TTC549 (cell line): ENCODE measurements around the gene ARFGAP1.

ENCODE experiments used
- FAIRE-seq: peaks from 2 replicates; lab custom pipeline; 2012; peaks lifted over from hg19 to GRCh38; lab: Jason Lieb, UNC

The ARFGAP1 gene

GRCh38 chr20:63321148-63321831, 48.7 kb downstream of the ARFGAP1 start:
- no peak for FAIRE-seq

DNA sequence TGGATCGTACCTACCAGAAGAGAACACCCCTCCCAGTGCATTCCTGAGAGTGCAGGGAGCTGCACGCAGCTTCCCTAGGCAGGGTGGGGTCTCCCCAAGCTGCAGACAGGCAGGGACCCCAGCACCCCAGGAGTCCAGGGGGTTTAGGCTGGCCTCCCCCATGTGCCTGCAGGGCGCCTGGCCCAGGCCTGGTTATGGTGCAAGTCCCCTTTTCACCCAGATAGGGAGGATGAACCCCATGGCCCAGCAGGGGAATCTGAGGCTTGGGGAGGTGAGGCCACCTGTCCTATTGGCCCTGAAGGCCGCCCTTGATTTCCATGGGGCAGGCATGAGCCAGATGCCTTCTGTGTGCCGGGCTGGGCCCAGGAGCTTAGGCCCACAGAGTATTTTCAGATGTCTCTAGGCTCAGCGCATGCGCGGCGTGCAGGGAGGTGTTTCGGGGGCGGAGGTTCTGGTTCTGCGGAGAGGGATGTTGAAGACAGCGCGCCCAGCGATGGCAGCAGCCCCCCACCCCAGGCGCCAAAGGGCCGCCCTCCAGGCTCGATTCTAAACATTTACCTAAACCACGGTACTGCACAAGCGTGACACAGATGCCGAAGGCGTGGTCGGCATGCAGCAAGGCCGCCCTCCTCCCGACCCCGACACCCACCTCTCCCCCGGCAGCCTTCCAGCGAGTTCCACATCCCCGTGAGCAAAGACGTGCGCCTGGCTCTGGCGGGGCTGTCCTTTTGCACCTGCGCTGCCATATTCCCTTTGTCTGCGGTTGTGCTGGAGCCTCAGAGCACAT, 49.7 kb downstream of the ARFGAP1 start:
- FAIRE-seq: no peak

DNA sequence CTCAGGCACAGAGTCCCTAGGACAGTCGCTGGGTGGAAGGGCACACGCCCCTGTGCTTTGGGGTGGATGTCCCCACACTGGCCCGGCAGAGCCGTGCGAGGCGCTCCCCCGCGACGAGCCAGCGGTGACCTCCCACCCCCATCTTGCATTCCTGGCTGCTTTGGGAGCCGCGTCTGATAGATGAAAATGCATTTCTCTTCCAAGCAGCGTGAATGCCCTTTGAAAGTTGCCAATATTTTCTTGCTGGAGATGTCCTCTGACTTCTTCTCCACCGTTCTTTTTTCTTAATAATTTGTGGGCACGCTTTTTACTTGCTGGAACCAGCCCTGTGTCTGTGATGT, 50.3 kb downstream of the ARFGAP1 start:
- no peak for FAIRE-seq

DNA sequence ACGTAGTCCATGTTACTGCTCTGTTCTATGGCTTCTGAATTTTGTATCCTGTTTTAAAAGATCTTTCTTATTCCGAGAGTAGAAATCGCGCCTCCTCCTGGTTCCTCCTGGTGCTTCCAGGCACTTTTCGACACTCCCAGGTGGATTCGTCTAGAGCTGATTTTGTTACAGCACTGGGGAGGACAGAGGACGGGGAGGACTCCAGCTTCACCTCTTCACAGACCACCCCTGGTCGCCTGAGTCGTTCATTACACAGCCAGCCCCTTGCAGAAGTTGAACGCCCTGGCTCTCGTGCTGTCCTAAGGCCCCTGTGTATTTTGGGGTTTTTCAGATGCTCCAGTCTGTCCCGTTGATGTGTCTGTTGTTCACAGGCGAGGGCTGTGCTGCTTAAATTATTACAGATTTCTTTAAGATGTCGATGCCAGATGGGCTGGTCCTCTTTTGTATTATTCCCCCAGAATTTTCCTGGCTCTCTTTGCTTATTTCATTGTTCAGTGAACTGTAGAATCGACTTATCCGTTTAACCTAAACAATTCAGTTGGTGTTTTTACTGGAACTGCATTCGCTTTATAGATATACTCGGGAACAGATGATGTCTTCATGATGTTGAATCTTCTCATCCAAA, 50.9 kb downstream of the ARFGAP1 start:
- no peak for FAIRE-seq

- no peak for FAIRE-seq
Measured at GRCh38 chr20:63325021-63325471, 52.4 kb downstream of the ARFGAP1 start.

- no peak for FAIRE-seq
Measured at GRCh38 chr20:63325554-63326313, 53.1 kb downstream of the ARFGAP1 start.

GRCh38 chr20:63326314-63327230, 54.0 kb downstream of the ARFGAP1 start:
- no peak for FAIRE-seq

DNA sequence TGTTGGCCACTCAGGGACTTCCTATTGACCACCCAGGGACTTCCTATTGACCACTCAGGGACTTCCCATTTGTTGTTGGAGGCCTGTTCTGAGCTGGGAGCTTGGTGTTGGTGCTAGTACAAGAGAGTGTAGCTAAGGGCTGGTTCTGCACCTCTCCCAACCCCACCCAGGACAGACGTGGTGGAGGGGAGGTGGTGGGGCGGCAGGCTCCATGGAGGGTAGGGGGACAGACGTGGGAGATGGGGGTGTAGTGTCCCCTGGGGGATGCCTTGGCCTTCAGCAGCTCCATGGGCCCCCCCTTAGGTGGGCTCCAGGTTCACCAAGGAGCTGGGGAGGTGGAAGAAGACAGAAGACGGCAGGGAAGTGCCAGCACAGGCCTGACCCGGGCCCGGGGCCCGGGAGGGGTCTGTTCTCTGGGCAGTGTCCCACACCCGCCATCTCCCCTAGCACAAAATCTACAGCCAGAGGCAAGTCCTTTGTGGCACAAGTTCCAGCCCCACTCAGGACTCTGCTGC, 54.7 kb downstream of the ARFGAP1 start:
- no peak for FAIRE-seq

DNA sequence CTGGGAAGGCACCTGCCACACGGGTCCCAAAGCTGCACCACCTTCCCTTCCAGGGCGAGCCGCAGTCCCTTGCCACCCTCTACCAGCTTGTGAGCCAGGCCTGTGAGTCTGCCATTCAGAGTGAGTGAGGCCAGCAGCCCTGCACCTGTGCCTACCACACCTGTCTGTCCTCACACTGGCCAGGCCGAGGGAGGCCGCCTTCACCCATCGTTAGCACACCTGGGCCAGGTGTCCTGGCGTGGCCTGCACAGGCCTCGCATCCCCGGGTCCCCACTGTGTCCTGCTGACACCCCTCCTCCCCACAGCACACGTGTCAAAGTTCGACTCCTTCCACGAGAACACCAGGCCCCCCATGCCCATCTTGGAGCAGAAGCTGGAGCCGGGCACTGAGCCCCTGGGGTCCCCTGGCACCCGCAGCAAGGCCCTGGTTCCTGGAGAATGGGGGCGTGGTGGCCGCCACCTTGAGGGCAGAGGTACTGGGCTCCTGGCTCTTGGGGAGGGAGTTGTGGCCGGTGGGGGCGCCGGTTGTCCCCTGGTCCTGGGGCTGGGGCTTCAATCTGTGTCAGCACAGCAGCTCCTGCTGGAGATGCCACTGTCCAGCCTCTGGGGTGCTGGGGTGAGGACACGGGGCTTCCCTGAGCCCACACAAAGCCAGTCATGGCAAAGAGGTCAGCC, 55.5 kb downstream of the ARFGAP1 start:
- no peak for FAIRE-seq

DNA sequence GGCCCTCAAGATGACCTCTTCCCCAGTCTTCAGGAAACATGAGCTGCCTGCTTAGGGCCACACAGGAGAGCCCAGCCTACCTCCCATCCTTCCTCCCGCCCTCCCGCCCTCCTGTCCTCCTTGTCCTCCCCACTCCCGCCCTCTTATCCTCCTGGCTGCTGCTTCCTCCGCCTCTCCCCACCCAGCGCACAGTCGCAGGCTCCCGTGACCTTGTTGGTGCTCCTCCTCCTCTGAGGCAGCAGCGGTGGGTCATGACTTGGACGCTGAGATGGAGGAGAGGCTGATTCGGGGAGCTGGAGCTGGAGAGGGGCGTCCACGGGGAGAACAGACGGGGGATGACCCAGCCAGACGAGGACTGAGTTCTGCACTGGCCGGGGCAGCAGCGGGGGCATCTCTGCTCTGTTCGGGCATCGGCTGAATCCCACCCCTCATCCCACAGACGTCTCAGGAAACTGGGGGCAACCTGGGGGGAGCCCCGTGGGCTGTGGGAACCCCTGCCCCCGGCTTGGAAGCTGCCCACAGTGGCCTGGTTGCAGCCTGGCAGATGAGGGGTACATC, 56.2 kb downstream of the ARFGAP1 start:
- FAIRE-seq: no peak

DNA sequence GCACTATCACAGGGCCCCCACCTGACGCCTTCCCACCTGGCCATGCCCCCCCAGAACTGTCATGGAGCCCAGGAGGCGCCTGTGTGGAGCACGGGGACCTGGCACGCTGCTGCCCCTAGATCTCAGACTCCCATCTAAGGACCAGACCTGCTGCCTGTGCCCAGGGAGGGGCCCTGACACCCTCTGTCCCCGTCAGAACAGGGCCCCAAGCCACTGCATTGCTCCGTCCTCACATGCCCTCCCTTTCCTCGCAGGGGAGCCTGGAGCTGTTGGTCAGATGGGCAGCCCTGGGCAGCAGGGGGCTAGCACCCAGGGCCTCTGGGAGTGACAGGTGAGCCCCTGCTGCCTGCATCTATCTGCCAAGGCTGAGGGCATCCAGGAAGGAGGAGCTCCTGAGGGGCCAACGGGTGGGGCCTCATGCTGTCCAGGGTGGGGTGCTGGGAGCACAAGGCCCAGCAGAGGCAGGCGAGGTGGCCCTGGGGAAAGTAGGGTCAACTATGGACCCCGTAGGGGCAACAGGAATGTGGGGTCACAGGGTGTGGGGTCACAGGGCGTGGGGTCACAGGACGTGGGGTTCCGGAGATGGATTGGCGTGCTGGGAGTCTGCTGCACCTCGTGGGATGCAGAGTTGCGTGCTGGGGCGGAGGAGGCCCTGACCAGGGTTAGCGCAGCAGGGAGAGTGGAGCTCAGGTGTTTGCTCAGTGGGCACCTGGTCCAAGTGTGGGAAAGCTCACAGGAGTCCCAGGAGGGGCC, 56.9 kb downstream of the ARFGAP1 start:
- FAIRE-seq: no peak

- FAIRE-seq: no peak
Measured at GRCh38 chr20:63330084-63330760, 57.6 kb downstream of the ARFGAP1 start.

DNA sequence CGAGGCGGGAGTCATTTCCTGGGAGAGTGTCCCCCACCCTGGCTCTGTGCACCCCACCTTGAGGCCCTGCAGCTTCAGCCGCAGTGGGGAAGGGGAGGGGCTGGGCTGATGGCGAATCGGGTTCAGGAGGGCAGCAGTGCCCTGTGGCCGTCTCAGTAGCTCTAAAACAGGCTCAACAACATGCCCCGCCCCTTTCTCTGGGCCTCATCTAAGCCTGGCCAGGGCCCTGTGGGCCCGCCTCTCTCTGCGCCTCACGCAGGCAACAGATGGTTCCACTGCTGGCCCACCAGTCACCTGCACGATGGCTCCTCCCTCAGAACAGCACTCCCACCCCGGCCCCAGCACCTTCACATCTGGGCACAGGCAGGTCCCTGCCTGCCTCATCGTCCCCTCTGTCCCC, 58.3 kb downstream of the ARFGAP1 start:
- no peak for FAIRE-seq

DNA sequence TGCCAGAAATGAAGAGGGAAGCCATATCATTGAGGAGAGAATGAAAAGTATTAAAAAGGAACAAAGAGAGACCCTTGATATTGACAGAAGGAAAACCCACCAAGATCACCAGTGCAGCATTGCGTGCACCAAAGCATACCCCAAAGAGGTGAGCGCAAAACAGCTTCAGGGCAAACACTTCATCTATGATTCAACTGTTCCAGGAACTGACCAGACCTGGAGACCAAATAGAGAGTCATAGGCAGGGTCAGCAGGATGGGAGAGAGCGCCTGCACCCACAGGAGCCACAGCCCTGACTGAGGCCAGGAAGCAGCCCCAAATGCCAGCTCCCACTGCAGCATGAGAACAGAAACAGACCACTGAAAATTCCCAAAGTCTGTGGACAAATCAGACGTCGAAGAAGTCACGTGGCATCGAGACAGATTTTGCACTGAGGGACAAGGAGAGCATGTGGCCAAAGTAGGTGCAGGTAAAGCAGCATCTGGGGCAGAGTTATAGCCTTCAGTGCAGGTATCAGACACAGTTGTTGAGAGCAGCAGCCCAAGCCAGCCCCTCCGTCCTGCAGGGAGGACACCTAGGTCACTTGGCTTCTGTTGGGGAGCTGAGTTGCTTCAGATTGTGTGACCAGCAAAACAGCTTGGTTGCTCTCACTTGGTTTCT, 59.3 kb downstream of the ARFGAP1 start:
- FAIRE-seq: no peak

- FAIRE-seq: no peak
Measured at GRCh38 chr20:63332488-63333240, 60.1 kb downstream of the ARFGAP1 start.

GRCh38 chr20:63333241-63333836, 60.7 kb downstream of the ARFGAP1 start:
- FAIRE-seq: no peak

DNA sequence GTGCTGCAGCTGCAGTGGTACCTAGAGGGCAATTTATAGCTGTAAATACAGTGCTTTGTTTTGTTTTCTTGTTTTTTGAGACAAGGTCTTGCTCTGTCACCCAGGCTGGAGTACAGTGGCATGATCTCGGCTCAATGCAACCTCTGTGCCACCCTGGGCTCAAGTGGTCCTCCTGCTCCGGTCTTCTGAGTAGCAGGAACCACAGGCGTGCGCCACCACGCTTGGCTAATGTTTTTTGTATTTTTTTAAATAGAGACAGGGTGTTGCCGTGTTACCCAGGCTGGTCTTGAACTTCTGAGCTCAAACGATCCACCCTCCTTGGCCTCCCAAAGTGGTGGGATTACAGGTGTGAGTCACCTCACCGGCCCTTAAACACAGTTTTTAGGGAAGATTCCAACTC, 61.7 kb downstream of the ARFGAP1 start:
- no peak for FAIRE-seq
